Epidermal melanocyte (primary cell): ENCODE results near the gene SULT4A1.
"Not testable (repeated sequence)": the region's sequence is repeated elsewhere in the genome, so short reads cannot be mapped to it uniquely, and the experiment has no call there.

ENCODE experiments used
- DNase-seq: peaks from one replicate; pipeline ENCODE4 v3.0.0; 2011; ENCODE audit warnings: low spot score; ENCODE audit not compliant: insufficient read length

SULT4A1 gene

DNA sequence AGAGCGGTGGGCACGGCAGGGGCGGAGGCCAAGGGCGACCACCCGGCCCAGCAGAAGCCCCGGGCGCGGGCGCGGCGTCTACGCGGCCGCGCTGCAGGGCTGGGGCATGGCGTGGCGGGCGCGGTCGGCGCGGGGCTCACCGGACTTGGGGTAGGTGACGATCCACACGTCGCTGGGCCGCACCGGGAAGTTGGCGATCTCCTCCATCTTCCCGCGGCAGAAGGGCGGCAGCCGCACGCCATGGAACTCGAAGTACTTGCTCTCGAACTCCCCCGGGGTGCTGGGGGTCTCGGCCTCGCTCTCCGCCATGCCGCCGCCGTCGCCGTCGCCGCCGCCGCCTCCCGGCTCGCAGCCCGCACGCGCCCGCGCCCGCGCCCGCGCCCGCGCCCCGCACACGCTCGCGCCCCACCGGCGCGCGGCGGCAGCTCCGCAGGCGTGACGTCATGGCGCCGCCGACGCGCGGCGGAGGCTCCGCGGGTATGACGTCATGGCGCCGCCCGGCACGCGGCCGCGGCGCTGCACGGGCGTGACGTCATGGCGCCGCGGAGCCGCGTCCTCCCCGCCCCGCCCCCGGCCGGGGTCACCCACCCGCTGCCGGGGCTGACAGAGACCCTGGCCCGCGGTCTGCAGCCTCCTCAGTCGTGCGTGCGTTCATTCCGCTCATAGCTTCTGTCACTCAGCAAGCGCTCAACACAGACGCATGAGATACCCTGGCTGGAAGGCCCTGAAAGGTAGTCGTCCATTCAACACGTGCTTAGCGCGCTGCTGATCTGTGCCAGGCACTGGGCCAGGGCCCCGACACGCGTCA, at the start of gene SULT4A1:
Gene SULT4A1 (minus strand): TSS at position 440 of the 808 bp plus-strand sequence. CDS start 131 bp downstream, at position 309.
- DNase-seq: no peak

- no peak for DNase-seq
These were observed 49.0 kb upstream of the SULT4A1 start for GRCh38 chr22:43911351-43911750.

DNA sequence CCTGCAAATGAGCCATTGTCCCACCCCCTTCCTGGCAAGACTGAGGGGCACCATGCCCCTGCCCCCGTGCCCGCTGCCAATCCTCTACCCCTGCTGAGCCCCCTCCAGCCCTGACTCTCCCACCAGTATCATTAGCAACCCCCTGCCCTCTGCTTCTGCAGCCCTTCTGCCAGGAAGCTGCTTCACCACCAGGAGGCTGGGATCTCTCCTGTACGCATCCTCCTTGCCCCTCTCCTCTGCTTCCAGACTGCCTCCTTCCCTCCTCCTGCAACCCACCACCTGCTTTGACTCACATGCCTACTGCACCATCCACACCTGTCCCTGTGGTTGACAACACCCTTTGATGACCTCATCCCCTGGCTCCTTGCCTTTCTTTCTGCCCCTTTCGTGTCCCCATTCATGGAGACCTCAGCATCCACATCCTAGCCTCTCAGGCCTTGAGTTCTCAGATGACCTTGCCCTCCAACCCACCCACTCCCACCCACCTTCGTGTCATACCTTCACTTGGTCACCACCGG, 47.9 kb upstream of the SULT4A1 start:
- DNase-seq: no peak

DNA sequence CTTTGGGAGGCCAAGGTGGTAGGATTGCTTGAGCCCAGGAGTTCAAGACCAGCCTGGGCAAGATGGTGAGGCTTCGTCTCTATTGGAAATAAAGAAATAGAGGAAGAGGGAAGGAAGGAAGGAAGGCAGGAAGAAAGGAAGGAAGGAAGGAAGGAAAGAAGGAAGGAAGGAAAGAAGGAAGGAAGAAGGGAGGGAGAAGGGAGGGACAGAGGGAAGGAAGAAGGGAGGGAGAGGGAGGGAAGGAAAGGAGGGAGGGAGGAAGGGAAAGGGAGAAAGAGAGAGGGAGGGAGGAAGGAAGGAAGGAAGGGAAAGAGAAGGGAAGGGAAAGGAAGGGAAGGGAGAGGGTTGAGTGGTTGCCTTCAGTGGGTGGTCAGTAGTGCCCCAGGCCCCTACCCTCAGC, 47.4 kb upstream of the SULT4A1 start:
- DNase-seq: no peak

- no peak for DNase-seq
These were observed 43.4 kb upstream of the SULT4A1 start for GRCh38 chr22:43905681-43906080.

DNA sequence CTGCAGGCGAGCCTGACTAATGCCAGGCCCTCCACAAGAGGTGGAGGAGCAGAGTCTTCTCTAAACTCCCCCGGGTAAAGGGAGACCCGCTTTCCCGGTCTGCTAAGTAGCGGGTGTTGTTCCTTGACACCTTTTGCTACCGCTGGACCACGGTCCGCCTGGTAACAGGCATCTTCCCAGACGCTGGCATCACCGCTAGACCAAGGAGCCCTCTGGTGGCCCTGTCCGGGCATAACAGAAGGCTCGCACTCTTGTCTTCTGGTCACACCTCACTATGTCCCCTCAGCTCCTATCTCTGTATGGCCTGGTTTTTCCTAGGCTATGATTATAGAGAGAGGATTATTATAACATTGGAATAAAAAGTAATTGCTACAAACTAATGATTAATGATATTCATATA, 42.1 kb upstream of the SULT4A1 start:
- not testable (repeated sequence) for DNase-seq

DNA sequence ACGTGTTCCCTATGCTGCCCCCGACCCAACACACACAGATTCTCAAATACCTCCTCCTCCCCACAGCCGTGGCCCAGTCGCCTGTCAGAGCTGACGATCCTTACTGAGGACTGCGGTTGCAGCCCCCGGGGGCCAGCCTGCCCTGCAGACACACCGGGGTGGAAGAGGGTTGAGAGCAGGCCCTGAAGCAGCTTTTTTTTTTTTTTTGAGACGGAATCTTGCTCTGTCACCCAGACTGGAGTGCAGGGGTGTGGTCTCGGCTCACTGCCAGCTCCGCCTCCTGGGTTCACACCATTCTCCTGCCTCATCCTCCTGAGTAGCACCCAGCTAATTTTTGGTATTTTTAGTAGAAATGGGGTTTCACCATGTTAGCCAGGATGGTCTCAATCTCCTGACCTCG, 40.7 kb upstream of the SULT4A1 start:
- not testable (repeated sequence) for DNase-seq

DNA sequence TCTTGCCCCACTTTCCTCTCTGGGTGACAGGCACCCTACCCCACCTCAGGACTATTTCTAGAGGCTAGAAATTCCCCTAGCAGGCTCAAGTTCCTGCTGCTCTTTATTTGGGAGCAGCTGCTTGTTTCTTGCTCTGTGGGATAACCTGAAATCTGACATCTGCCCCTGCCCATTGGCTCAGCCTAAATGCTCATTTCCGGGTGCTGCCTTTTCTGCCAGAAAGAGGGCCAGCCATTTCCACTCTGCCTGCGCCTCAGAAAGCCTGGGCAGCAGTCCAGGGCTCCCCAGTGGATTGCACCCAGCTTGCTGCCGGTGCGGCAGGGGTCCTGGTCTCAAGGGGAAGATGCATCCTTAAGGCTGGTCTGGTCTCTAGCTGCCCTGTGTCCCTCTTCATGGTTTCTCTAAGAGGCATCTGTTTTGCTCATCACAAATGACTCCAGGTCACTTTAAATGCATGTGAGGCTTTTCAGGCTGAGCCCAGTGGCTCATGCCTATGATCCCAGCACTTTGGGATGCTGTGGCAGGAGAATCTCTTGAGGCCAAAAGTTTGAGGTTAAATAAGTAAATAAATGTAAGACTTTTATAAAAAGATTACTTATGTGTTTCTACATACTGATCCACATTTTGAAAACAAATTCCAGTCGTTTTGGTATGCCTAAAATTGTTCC, 39.8 kb upstream of the SULT4A1 start:
- no peak for DNase-seq

- DNase-seq: no peak
These were observed 37.9 kb upstream of the SULT4A1 start for GRCh38 chr22:43900206-43900605.

GRCh38 chr22:43897751-43898261, 35.5 kb upstream of the SULT4A1 start:
- no peak for DNase-seq

DNA sequence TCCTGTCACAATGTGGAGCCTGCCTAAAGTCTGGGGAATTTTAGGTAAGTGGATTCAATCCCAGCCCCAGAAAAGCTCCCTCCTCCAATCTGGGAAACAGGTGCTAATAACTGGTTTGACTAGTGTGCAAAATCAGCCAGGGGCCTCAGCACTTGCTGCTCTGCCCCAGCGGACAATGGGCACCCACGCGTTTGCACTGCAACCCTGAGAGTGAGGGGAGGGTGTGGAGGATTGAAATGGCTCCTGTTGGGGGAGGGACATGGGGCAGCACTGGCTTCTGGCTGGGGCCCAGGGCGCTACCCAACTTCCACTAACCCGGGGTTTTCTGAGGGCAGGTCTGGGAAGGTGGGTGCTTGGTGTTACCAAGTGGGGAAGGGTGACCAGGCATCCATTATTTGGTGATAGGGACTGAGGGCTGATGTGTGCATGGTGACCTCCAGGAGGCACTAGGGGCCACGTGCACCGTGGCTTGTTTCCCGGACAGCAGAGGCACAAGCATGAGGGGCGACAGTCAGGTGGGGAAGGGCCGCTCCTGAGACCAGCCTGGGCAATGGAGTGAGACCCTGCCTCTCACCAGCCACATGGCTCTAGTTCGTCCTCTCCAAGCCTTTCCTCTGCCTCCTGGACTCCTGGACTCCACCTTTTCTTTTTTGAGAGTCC, 33.8 kb upstream of the SULT4A1 start:
- DNase-seq: no peak

DNA sequence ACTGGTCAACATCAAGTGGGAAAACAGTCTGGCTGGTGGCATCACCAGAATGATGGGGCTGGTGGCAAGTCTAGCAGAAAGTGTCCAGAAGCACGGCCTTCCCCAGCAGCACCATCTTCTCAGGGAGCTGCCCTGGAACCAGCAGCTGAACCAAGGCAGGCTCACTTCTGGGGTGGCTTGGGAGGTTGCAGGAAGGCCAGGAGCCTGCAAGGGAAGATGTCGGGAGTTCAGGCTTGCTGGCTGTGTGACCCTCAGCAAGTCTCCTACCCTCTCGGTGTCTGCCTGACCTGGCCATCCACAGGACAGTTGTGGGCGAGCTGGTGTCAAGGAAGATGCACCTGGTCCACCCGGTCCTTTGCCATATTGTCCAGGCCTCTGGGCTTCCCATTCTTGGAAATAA, 31.8 kb upstream of the SULT4A1 start:
- DNase-seq: no peak

- DNase-seq: no peak
These were observed 31.0 kb upstream of the SULT4A1 start for GRCh38 chr22:43893266-43893665.

- no peak for DNase-seq
These were observed 30.0 kb upstream of the SULT4A1 start for GRCh38 chr22:43892183-43892894.

- DNase-seq: no peak
These were observed 29.3 kb upstream of the SULT4A1 start, which contains the start of gene PNPLA5 for GRCh38 chr22:43891360-43892182. Gene PNPLA5, minus strand, starts transcription at chr22:43892013. Its CDS starts 133 bp downstream, at chr22:43891880.

- no peak for DNase-seq
These were observed 28.6 kb upstream of the SULT4A1 start for GRCh38 chr22:43890901-43891331.

GRCh38 chr22:43889860-43890253, 27.5 kb upstream of the SULT4A1 start:
- DNase-seq: no peak

DNA sequence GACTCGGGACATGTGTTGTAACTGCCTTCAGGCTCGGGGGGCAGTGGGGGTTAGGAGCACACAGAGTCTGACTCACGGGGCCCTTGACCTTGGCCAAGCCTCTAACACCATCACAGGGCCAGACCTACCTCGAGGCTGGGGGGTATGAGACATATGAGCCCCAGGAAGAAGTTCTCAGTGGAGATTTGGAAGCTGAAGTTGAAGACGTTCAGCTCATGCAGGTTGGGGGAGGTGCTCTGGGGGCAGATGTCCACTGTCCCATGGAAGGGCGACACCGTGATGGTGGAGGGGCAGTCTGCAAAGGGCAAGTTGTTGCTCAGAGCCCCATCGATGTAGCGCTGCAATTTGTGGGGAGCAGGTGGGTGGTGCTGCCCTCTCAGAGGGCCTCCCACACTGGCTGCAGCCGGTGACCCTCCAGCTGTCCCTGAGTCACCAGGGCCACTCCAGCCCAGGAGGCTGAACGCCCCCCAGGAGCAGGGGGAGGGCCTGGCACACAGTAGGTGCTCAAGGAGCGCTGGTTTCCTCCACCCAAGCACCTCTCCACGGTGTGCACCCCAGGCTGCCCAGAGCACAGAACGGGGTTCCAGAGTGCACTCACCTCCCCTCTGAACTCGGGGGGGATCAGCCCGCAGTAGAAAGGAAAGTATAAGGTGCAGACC, 27.0 kb upstream of the SULT4A1 start:
- no peak for DNase-seq

DNA sequence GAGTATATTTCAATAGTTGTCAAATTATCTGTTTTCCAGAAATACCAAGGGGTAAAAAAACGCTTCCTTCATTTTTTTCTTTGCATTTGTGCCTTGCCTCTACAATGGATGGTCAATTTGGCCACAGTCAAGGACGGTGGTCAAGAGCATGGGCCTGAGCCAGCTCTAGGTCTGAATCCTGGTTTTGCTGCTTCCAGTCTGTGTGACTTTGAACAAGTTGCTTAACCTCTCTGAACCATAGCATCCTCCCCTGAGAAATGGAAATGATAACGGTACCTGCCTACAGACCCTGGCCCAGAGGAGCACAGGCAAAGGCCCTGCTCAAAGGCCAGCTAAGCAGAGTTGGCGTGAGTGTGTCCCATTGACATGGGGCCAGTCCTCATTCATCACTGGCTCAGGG, 26.4 kb upstream of the SULT4A1 start:
- DNase-seq: no peak

DNA sequence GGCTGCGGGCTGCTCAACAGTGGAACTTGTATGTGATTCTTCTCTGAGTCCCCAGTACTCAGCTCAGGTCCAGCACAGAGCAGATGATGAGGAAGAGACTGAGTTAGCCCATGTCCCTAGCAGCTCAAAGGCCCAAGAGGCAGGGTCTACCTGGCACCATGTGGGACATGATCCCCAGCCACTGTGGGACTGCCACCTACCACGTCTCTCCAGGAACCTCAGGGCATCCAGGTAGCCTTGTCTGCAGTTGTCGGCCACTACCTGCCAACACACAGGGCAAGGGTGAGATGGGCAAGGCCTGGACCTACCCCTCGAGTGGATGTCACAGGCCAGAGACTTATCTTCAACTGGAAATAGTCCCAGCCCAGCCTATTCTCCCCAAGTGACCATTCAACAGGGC, 25.1 kb upstream of the SULT4A1 start:
- DNase-seq: no peak
